Natural killer cell (primary cell): Measurements from ENCODE around the gene IL4R. TPM values are rescaled to one million over a fixed set of nuclear protein-coding genes. Genes with fewer than 3 reads are reported as not detected.

Experiments used
- ATAC-seq, 3 donors: fragments of 150-1000 bp in 2 of 3; fragments of 200-7000 bp in 1 of 3; cut with Tn5 transposase; 1 replicate in 1 of 3; 2 replicates in 2 of 3; pipeline ENCODE4 v1.10.0; 2021; ENCODE audit warnings: mild to moderate bottlenecking in 2 of 3, moderate library complexity in 2 of 3
- DNase-seq, 2 donors: peaks; one replicate each; pipeline versions ENCODE4 v3.0.0 to v3.0.0-alpha.2; 2013 to 2021; ENCODE audit warnings: mixed read lengths in 1 of 2
- H3K27ac ChIP-seq: one replicate; pipeline ENCODE4 v1.5.1; 2013; ENCODE audit warnings: mild to moderate bottlenecking, low read length
- H3K27me3 ChIP-seq: one replicate; pipeline ENCODE4 v1.6.1; 2013; ENCODE audit warnings: low read length; ENCODE audit not compliant: control insufficient read depth, insufficient read depth
- H3K36me3 ChIP-seq: one replicate; pipeline ENCODE4 v1.6.1; 2013; ENCODE audit warnings: low read length; ENCODE audit not compliant: control insufficient read depth, insufficient read depth
- H3K4me1 ChIP-seq: one replicate; pipeline ENCODE4 v1.6.1; 2013; ENCODE audit warnings: low read length; ENCODE audit not compliant: control insufficient read depth, insufficient read depth
- H3K4me3 ChIP-seq: one replicate; pipeline ENCODE4 v1.5.1; 2013; ENCODE audit warnings: low read length
- H3K9me3 ChIP-seq: one replicate; pipeline ENCODE4 v1.6.1; 2013; ENCODE audit warnings: low read length; ENCODE audit not compliant: control insufficient read depth, insufficient read depth
- H3K27ac Mint-ChIP-seq, 2 donors: one replicate each; pipeline ENCODE4 v1.8.0; 2022; ENCODE audit warnings: mild to moderate bottlenecking in 2 of 2, mixed read lengths in 2 of 2, moderate library complexity in 1 of 2
- H3K27me3 Mint-ChIP-seq, 2 donors: one replicate each; pipeline ENCODE4 v1.8.0; 2022; ENCODE audit warnings: low read depth in 2 of 2, mixed read lengths in 2 of 2
- H3K36me3 Mint-ChIP-seq: one replicate; pipeline ENCODE4 v1.8.0; 2022; ENCODE audit warnings: mixed read lengths
- H3K4me1 Mint-ChIP-seq, 2 donors: one replicate each; pipeline ENCODE4 v1.8.0; 2022; ENCODE audit warnings: mixed read lengths in 2 of 2
- H3K4me3 Mint-ChIP-seq: one replicate; pipeline ENCODE4 v1.8.0; 2022; ENCODE audit warnings: mild to moderate bottlenecking, moderate library complexity, mixed read lengths
- H3K9me3 Mint-ChIP-seq, 2 donors: one replicate each; pipeline ENCODE4 v1.8.0; 2022; ENCODE audit warnings: mixed read lengths in 2 of 2
- CTCF ChIP-seq: fragments of 200-600 bp; IDR thresholded peaks from one replicate; pipeline ENCODE4 v1.8.0; 2022; ENCODE audit warnings: antibody characterized with exemption
- WGBS: methylation state at CpG from one replicate; pipeline ENCODE4 v1.1.7; 2013; ENCODE audit warnings: missing lambda C conversion rate; ENCODE audit not compliant: insufficient coverage; 5-methylcytosine and 5-hydroxymethylcytosine counted together
- intact Hi-C: fragments of 100-400 bp; cut with micrococcal nuclease; formaldehyde crosslinking; loops from one replicate; pipeline ENCODE4 v1.14.2; 2022
- total RNA-seq, 4 donors: library from RNA; stranded (reverse); fragments of 120-200 nt in 1 of 4; gene quantifications; one replicate each; pipeline versions ENCODE4 v1.2.3 to v1.2.4, GENCODE V29; 2013 to 2022

The IL4R gene
- total RNA-seq, 3 donors from 2014 or later (not counting 1 experiment from before 2014, with no cell fraction given): 70.2 to 87.2 (median 86.0) TPM

DNA sequence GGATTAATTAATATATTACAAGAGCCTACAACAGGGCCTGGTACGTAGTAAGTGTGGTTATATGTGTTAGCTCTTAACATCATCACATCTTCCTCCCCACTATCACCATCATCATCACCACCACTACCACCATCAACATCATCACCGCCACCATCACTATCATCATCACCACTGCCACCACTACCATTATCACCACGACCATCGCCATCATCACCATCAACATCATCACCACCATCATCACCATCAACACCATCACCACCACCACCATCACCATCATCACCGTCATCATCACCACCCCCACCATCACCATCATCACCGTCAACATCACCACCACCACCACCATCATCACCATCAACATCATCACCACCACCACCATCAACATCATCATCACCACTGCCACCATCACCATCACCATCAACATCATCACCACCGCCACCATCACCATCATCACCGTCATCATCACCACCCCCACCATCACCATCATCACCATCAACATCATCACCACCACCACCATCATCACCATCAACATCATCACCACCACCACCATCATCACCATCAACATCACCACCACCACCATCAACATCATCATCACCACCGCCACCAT is 7.8 kb upstream of the IL4R start:
- Mint-ChIP-seq H3K9me3 (peaks cover 3 to 9% of the 10 kb centered on the region in 2 donors), H3K36me3 (no peaks in the 10 kb centered on the region), H3K4me1 (peaks cover 0 to 6% of the 10 kb centered on the region in 2 donors), H3K4me3 (no peak overlapping the region), H3K27ac (peak overlapping the region in 1 of 2 donors; percentile 12), H3K27me3 (no peaks in the 10 kb centered on the region)
- H3K9me3 ChIP-seq: no peaks in the 10 kb centered on the region
- H3K27me3 ChIP-seq: no peaks in the 10 kb centered on the region
- H3K4me3 ChIP-seq: no peak overlapping the region
- WGBS: 89% methylated on average over 7 of the region's 9 CpGs
- intact Hi-C loops: no loop called here
- no peak for TF ChIP-seq CTCF
- DNase-seq (no peak), ATAC-seq (no peak)
- H3K4me1 ChIP-seq: no peaks in the 10 kb centered on the region
- H3K27ac ChIP-seq: no peak overlapping the region
- H3K36me3 ChIP-seq: no peaks in the 10 kb centered on the region

- ATAC-seq: no peak
- DNase-seq: no peak
- no peak overlapping the region for H3K27ac ChIP-seq
- intact Hi-C loops: no loop called here
- no peaks in the 10 kb centered on the region for H3K9me3 ChIP-seq
- Mint-ChIP-seq H3K9me3 (peaks cover 3 to 9% of the 10 kb centered on the region in 2 donors), H3K36me3 (no peaks in the 10 kb centered on the region), H3K4me1 (peaks cover 0 to 10% of the 10 kb centered on the region in 2 donors), H3K27ac (no peak overlapping the region), H3K27me3 (no peaks in the 10 kb centered on the region), H3K4me3 (no peak overlapping the region)
- H3K4me1 ChIP-seq: peaks cover 11% of the 10 kb centered on the region
- H3K4me3 ChIP-seq: no peak overlapping the region
- no peaks in the 10 kb centered on the region for H3K27me3 ChIP-seq
- no peaks in the 10 kb centered on the region for H3K36me3 ChIP-seq
- TF ChIP-seq CTCF: no peak
- WGBS: 88% methylated on average over 1 of the region's 1 CpG
These were observed 5.0 kb upstream of the IL4R start for GRCh38 chr16:27308792-27309191.

- DNase-seq (no peak), ATAC-seq (no peak)
- H3K27me3 ChIP-seq: no peaks in the 10 kb centered on the region
- Mint-ChIP-seq H3K27me3 (no peaks in the 10 kb centered on the region), H3K36me3 (no peaks in the 10 kb centered on the region), H3K27ac (no peak overlapping the region), H3K9me3 (peaks cover 3 to 7% of the 10 kb centered on the region in 2 donors), H3K4me3 (peak overlapping the region; percentile 7), H3K4me1 (peaks cover 17 to 25% of the 10 kb centered on the region in 2 donors)
- no peak for TF ChIP-seq CTCF
- H3K9me3 ChIP-seq: no peaks in the 10 kb centered on the region
- peaks cover 26% of the 10 kb centered on the region for H3K4me1 ChIP-seq
- no peak overlapping the region for H3K4me3 ChIP-seq
- no peak overlapping the region for H3K27ac ChIP-seq
- intact Hi-C loops: no loop called here
- no peaks in the 10 kb centered on the region for H3K36me3 ChIP-seq
- 96% methylated on average over 16 of the region's 16 CpGs for whole genome bisulfite sequencing
These were observed 3.0 kb upstream of the IL4R start for GRCh38 chr16:27310576-27311447.
